ENCODE data around the gene ABHD11. TPM values are rescaled to one million over a fixed set of nuclear protein-coding genes. Genes with fewer than 3 reads are reported as not detected.

Gene ABHD11
- total and polyA plus RNA-seq, 2 of the 4 experiments (the other 2 are of a cell fraction) = 13.4 to 19.9 TPM

- Histone ChIP-seq H3K79me1 (ENCODE audit: low read depth in 1 of 2, low read length in 2 of 2) (peaks cover 5 to 31% of the 10 kb centered on the region in 2 experiments; a peak in 3 of 4 replicates), H2BK20ac (ENCODE audit: low read depth, low read length) (no peak overlapping the region), H3K27ac (ENCODE audit: insufficient read depth, low read length) (no peak overlapping the region), H4K20me1 (ENCODE audit: insufficient read depth, low read length) (peaks cover 46% of the 10 kb centered on the region), H3K4me1 (ENCODE audit: control insufficient read depth, insufficient read depth, low read length) (peaks cover 8% of the 10 kb centered on the region), H3K4me3 (ENCODE audit: insufficient read depth, low read depth, low read length) (no peak overlapping the region), H4K91ac (ENCODE audit: insufficient read depth, low read depth, low read length) (no peak overlapping the region), H3K4me2 (ENCODE audit: low read depth, low read length) (no peak overlapping the region), H3K56ac (ENCODE audit: extremely low read depth, insufficient read depth, low read length) (no peak overlapping the region), H2BK15ac (ENCODE audit: low read depth, low read length) (no peak overlapping the region), H3K18ac (ENCODE audit: low read depth, low read length) (no peak overlapping the region), H3K4ac (ENCODE audit: low read depth, low read length) (no peak overlapping the region), H3K23ac (ENCODE audit: low read depth, low read length) (no peak overlapping the region), H2AK5ac (ENCODE audit: low read depth, low read length) (no peak overlapping the region), H3K9me3 (ENCODE audit: control insufficient read depth, insufficient read depth, low read length) (no peaks in the 10 kb centered on the region), H2AK9ac (replicated peaks; ENCODE audit: low read depth, low read length, poor library complexity) (no peak overlapping the region), H3K9ac (ENCODE audit: low read depth, low read length) (no peak overlapping the region), H3K14ac (replicated peaks; ENCODE audit: low read depth, low read length) (no peak overlapping the region), H4K5ac (ENCODE audit: low read depth, low read length) (no peak overlapping the region), H2BK120ac (ENCODE audit: low read depth, low read length) (no peak overlapping the region), H3K36me3 (ENCODE audit: control insufficient read depth, insufficient read depth, low read length) (peaks cover 53% of the 10 kb centered on the region), H2BK5ac (ENCODE audit: low read depth, low read length, poor library complexity, severe bottlenecking) (no peak overlapping the region), H2AFZ (replicated peaks; ENCODE audit: low read length, poor library complexity) (no peak overlapping the region), H3K27me3 (ENCODE audit: control insufficient read depth, insufficient read depth, low read length) (no peaks in the 10 kb centered on the region), H3K9me1 (ENCODE audit: insufficient read depth, low read length) (0 out of 2 replicates have a peak, but pooled peaks cover 9% of the 10 kb centered on the region), H4K8ac (ENCODE audit: low read depth in 2 of 2, low read length in 2 of 2) (no peak overlapping the region)
- in situ Hi-C loops (cut with MboI; ENCODE audit: low sequenced_read_pairs) = no loop called here
- ChIA-PET CTCF (interaction anchor here (0.9 kb wide), 1 partner anchor 22 kb away, joined by 3 read pairs; no protein-coding TSS in a partner anchor), POLR2A (ENCODE audit: unreplicated experiment) (no interaction called here)
- DNase-seq = no peak
- intact Hi-C loops (cut with micrococcal nuclease) = no loop called here
- dilution Hi-C loops (cut with HindIII; ENCODE audit: low sequenced_read_pairs, unreplicated experiment) = no loop called here
- ATAC-seq (ENCODE audit: low read depth) = no peak
- WGBS, 2 experiments (ENCODE audit: extremely low coverage in 2 of 2, insufficient read length in 1 of 2) = 78% methylated on average over 3 of the region's 13 CpGs; no CpG with 5 or more reads in 1 of the 2 experiments
- TF ChIP-seq MXI1 (IDR thresholded peaks at IDR 0.05; ENCODE audit: borderline replicate concordance, low read depth, low read length) (no peak), RCOR1 (IDR thresholded peaks at IDR 0.05; ENCODE audit: insufficient replicate concordance, low read length) (no peak)
- BruUV-seq (replicated peaks) = no TSS peak
Observed at GRCh38 chr7:73703225-73703624, 35.4 kb downstream of the ABHD11 start.

Data from IMR-90 (cell line).